ENCODE data around the gene PDZD7.

PDZD7 gene

DNA sequence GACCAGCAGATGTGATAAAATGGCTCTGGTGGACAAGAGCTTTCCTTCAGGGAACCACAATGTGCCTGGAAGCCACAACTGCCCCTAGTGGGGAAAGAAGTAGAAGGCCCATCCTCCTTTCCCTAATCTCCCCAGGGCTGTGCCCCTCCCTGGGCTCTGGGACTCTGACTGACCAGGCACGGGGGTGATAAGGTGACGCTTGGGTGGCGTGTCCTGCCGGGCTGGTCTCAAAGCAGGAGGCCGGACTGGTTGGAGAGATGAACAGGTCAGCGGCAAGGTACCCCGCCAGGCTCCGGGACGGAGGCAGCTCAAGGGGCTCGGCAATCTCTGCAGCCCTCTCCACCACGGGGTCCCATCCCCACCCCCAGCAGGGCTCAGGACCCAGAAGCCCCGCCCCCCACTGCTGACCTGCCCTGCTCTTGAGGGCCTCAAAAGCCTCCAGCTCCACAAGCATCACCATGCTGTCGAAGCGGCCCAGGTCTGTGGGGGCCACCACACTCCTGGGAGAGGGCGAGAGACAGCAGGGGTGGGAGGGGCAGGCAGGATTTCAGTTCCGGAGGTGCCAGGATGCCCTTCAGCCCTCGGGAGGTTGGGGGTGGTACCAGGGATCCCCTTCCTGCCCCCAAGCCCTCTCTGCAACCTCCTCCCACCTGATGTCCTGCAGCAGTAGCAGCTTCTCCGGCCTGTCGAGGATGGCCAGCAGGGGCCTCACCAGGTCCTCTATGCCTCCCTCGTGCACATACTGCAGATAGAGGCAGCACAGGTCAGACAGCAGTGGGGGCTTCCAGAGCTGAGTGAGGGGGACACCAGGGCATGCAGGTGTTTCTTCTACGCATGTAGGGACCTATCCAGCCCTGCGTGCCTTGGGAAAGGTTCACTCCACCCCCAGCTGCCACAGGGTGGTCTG lies 19.2 kb downstream of the PDZD7 start:
- no peak for DNase-seq (ENCODE audit: low read depth)
- TF ChIP-seq CTCF (conservative IDR thresholded peaks at IDR 0.05; ENCODE audit: control insufficient read depth, insufficient read depth, low read depth, low read length): peak; percentile 34
- H3K4me3 ChIP-seq (ENCODE audit: control insufficient read depth, low read depth, low read length): no peak overlapping the region

DNA sequence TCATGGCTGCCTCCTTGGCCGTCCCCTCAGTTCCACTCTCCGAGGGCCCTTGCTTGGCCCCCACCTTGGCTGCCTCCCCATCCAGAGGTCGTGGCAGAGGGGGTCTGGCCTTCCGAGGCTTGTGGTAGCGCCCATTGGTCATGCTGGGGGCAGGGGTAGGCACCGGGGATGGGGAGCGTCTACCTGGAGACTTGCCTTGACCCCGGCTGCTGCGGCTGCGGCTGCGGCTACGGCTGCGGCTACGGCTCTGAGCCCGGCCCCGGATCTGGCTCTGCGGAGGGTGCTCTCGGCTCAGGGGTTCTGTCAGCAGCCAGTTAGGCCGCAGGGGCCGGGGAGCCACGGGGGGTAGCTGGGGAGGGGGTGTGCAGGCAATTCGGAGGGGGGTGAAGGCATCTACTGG lies 20.6 kb downstream of the PDZD7 start:
- no peak for TF ChIP-seq CTCF (conservative IDR thresholded peaks at IDR 0.05; ENCODE audit: control insufficient read depth, insufficient read depth, low read depth, low read length)
- DNase-seq (ENCODE audit: low read depth): no peak
- H3K4me3 ChIP-seq (ENCODE audit: control insufficient read depth, low read depth, low read length): no peak overlapping the region

DNA sequence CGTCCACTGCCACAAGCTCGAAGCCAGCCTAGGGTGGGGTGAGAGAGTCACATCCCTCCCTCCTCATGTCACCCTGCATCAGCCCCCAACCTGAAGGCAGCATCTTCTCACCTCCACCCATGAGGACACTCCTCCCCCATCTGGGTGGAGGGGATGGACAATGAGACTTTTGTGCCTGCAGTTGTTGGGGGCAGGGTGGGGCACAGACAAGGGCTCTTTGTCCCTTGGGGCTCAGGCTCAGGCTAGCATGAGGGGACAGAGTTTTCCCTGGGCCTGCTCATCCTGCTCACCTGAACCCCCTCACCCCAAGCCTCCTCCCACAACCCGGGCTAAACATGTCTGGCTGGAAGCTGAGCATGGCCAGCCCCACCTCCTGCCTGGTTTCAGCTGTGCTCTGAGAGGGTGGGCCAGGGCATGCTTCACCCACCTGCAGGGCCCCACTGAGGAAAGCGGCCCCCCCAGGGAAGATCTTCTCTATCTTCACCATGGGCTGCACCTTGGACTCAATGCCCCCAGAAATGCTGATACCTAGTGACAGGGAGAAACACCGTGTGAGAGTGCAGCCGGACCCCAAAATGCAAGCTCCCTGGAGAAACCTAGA lies 22.0 kb downstream of the PDZD7 start:
- no peak for TF ChIP-seq CTCF (conservative IDR thresholded peaks at IDR 0.05; ENCODE audit: control insufficient read depth, insufficient read depth, low read depth, low read length)
- no peak overlapping the region for H3K4me3 ChIP-seq (ENCODE audit: control insufficient read depth, low read depth, low read length)
- no peak for DNase-seq (ENCODE audit: low read depth)

GRCh38 chr10:101007915-101008822 lies 22.8 kb downstream of the PDZD7 start:
- no peak for DNase-seq (ENCODE audit: low read depth)
- no peak for TF ChIP-seq CTCF (conservative IDR thresholded peaks at IDR 0.05; ENCODE audit: control insufficient read depth, insufficient read depth, low read depth, low read length)
- H3K4me3 ChIP-seq (ENCODE audit: control insufficient read depth, low read depth, low read length): no peak overlapping the region

GRCh38 chr10:101007099-101007711 lies 23.7 kb downstream of the PDZD7 start:
- H3K4me3 ChIP-seq (ENCODE audit: control insufficient read depth, low read depth, low read length): no peak overlapping the region
- no peak for DNase-seq (ENCODE audit: low read depth)
- no peak for TF ChIP-seq CTCF (conservative IDR thresholded peaks at IDR 0.05; ENCODE audit: control insufficient read depth, insufficient read depth, low read depth, low read length)

DNA sequence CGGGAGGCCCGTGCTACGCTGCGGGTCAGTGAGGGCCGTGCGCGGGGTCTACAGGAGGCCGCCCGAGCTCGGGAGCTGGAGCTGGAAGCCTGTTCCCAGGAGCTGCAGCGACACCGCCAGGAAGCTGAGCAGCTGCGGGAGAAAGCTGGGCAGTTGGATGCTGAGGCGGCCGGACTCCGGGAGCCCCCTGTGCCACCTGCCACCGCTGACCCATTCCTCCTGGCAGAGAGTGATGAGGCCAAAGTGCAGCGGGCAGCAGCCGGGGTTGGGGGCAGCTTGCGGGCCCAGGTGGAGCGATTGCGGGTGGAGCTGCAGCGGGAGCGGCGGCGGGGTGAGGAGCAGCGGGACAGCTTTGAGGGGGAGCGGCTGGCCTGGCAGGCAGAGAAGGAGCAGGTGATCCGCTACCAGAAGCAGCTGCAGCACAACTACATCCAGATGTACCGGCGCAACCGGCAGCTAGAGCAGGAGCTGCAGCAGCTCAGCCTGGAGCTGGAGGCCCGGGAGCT lies 24.3 kb downstream of the PDZD7 start:
- TF ChIP-seq CTCF (conservative IDR thresholded peaks at IDR 0.05; ENCODE audit: control insufficient read depth, insufficient read depth, low read depth, low read length): no peak
- no peak overlapping the region for H3K4me3 ChIP-seq (ENCODE audit: control insufficient read depth, low read depth, low read length)
- DNase-seq (ENCODE audit: low read depth): no peak
